Measurements from ENCODE around the gene SMARCB1. TPM values are rescaled to one million over a fixed set of nuclear protein-coding genes. Genes with fewer than 3 reads are reported as not detected.

SMARCB1 gene
- total RNA-seq, 1 experiment from 2014 or later, result 80.2 TPM

GRCh38 chr22:23789638-23790037 is 2.9 kb downstream of the SMARCB1 start:
- Histone ChIP-seq H3K27ac (no peak overlapping the region), H3K79me2 (ENCODE audit: low read depth) (peaks cover 51% of the 10 kb centered on the region), H3K27me3 (ENCODE audit: insufficient read depth, low read depth) (no peaks in the 10 kb centered on the region), H3K4me2 (peak overlapping the region; percentile 89; the same call in 1 of the 2 replicates), H4K20me1 (ENCODE audit: insufficient read depth) (peaks cover 52% of the 10 kb centered on the region), H2AFZ (no peak overlapping the region), H3K36me3 (ENCODE audit: low read depth) (peaks cover 5% of the 10 kb centered on the region; the same call in 1 of the 2 replicates), H3K4me1 (replicated peaks; ENCODE audit: insufficient read depth) (peaks cover 21% of the 10 kb centered on the region), H3K9me3 (ENCODE audit: insufficient read depth, low read depth) (no peaks in the 10 kb centered on the region), H3F3A (ENCODE audit: insufficient read depth, low read depth) (no peaks in the 10 kb centered on the region), H3K9me2 (ENCODE audit: insufficient read depth) (no peaks in the 10 kb centered on the region), H3K4me3 (no peak overlapping the region)
- intact Hi-C loops (cut with micrococcal nuclease; ENCODE audit: unreplicated experiment), result no loop called here
- BruUV-seq (replicated peaks), result no TSS peak
- TF ChIP-seq EZH2 (IDR thresholded peaks at IDR 0.05; ENCODE audit: low read depth), result no peak
- TF ChIP-seq CTCF (conservative IDR thresholded peaks at IDR 0.05), result no peak
- ChIA-PET POLR2A (ENCODE audit: unreplicated experiment) (interaction anchor here (0.8 kb wide), 1 partner anchor 15 kb away, joined by 5 read pairs; no protein-coding TSS in a partner anchor), CTCF (no interaction called here)
- DNase-seq, result no peak

GRCh38 chr22:23790819-23791737 is 4.3 kb downstream of the SMARCB1 start:
- Histone ChIP-seq H3K4me1 (replicated peaks; ENCODE audit: insufficient read depth) (peaks cover 21% of the 10 kb centered on the region), H3K9me2 (ENCODE audit: insufficient read depth) (no peaks in the 10 kb centered on the region), H3K27me3 (ENCODE audit: insufficient read depth, low read depth) (no peaks in the 10 kb centered on the region), H3K36me3 (ENCODE audit: low read depth) (peaks cover 5% of the 10 kb centered on the region; the same call in 1 of the 2 replicates), H2AFZ (no peak overlapping the region), H3K79me2 (ENCODE audit: low read depth) (peaks cover 51% of the 10 kb centered on the region), H3K27ac (no peak overlapping the region), H3F3A (ENCODE audit: insufficient read depth, low read depth) (no peaks in the 10 kb centered on the region), H3K4me3 (no peak overlapping the region), H3K9me3 (ENCODE audit: insufficient read depth, low read depth) (no peaks in the 10 kb centered on the region), H4K20me1 (ENCODE audit: insufficient read depth) (peaks cover 52% of the 10 kb centered on the region), H3K4me2 (no peak overlapping the region)
- TF ChIP-seq EZH2 (IDR thresholded peaks at IDR 0.05; ENCODE audit: low read depth) (no peak), CTCF (conservative IDR thresholded peaks at IDR 0.05) (no peak)
- no TSS peak for BruUV-seq (replicated peaks)
- POLR2A ChIA-PET (ENCODE audit: unreplicated experiment), result no interaction called here
- CTCF ChIA-PET, result no interaction called here
- intact Hi-C loops (cut with micrococcal nuclease; ENCODE audit: unreplicated experiment), result no loop called here
- DNase-seq, result no peak

- H3K9me3 ChIP-seq (ENCODE audit: insufficient read depth, low read depth), result no peaks in the 10 kb centered on the region
- POLR2A ChIA-PET (ENCODE audit: unreplicated experiment), result no interaction called here
- no peak overlapping the region for H3K4me3 ChIP-seq
- no peaks in the 10 kb centered on the region for H3K27me3 ChIP-seq (ENCODE audit: insufficient read depth, low read depth)
- H3K36me3 ChIP-seq (ENCODE audit: low read depth), result peaks cover 5% of the 10 kb centered on the region; the same call in 1 of the 2 replicates
- BruUV-seq (replicated peaks), result no TSS peak
- peaks cover 51% of the 10 kb centered on the region for H3K79me2 ChIP-seq (ENCODE audit: low read depth)
- CTCF ChIA-PET, result no interaction called here
- peaks cover 52% of the 10 kb centered on the region for H4K20me1 ChIP-seq (ENCODE audit: insufficient read depth)
- no peak for DNase-seq
- no peak overlapping the region for H3K27ac ChIP-seq
- H2AFZ ChIP-seq, result no peak overlapping the region
- intact Hi-C loops (cut with micrococcal nuclease; ENCODE audit: unreplicated experiment), result no loop called here
- peaks cover 17% of the 10 kb centered on the region for H3K4me1 ChIP-seq (replicated peaks; ENCODE audit: insufficient read depth)
- no peaks in the 10 kb centered on the region for H3F3A ChIP-seq (ENCODE audit: insufficient read depth, low read depth)
- no peak for TF ChIP-seq EZH2 (IDR thresholded peaks at IDR 0.05; ENCODE audit: low read depth)
- TF ChIP-seq CTCF (conservative IDR thresholded peaks at IDR 0.05), result no peak
- H3K4me2 ChIP-seq, result no peak overlapping the region
- H3K9me2 ChIP-seq (ENCODE audit: insufficient read depth), result no peaks in the 10 kb centered on the region
Observed at GRCh38 chr22:23791738-23792645, 5.2 kb downstream of the SMARCB1 start.
